A549 treated with GW870086 at 1 μM for 4 hours (cell line): ENCODE measurements around the gene VCP. TPM values are rescaled to one million over a fixed set of nuclear protein-coding genes. Genes with fewer than 3 reads are reported as not detected.

ENCODE experiments used
- total RNA-seq: library from RNA; stranded (reverse); fragments of 200-300 nt; extraction: Qiagen RNA extraction; gene quantifications from 5 replicates; pipeline ENCODE4 v1.2.3, GENCODE V29; 2022; ENCODE audit warnings: low read depth

Gene VCP
- total RNA-seq: 266 to 301 TPM (median 280 TPM) in 5 replicates

GRCh38 chr9:35072461-35073278 is at the start of gene VCP:
TSS of gene VCP (minus strand) at chr9:35072625. CDS start at chr9:35072353, 272 bp downstream.

GRCh38 chr9:35115680-35116538 is 43.5 kb upstream of the VCP start, which contains the start of gene ATOSB:
TSS of gene ATOSB (minus strand) at chr9:35115862. CDS start at chr9:35108274, 7,588 bp downstream.

DNA sequence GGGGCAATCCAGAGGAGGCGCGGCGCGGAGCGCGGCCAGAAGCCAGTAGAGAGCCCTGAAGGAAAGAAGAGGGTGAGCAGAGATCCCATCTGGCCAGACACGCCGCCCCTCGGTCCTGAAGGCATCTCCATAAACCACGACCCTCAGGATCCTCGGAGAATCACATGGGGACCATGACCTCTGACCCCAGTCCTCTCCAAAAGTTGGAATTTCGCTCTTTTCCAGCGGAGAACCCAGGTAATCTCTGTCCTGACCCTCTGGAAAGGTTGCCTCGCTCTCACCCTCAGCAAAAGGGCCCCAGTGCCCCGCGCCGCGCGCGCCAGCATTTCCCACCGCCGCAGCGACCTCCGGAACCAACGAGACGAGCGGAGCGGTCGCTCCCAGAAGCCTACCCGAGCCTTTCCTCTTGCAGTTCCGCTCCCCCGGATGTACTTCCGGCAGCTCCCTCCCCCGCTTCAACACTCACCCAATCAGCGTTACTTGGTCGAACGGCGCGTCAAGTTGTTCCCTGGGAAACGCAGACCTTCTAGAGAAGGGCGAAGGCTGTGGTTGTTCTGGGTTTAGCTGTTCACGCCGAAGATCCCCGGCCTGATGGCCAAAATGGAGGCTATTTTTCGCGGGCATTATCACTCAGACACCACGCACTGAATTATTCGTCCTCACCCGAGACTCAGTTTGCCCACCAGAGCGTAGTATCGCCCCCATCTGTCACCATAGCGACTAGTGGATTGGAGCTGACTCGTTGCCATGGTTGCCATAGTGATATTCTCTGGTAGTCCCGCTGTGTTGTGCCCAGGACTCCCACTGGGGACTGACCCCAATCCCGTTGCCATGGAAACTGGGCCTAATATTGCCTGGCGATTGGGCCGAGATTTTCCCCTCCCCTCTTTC is 30.6 kb upstream of the VCP start, which contains the start of gene STOML2:
Gene STOML2 (minus strand): TSS at position 363 of the 891 bp plus-strand sequence. CDS start 37 bp downstream, at position 326.

GRCh38 chr9:35096035-35096849 is 23.8 kb upstream of the VCP start, which contains the start of gene PIGO:
TSS of gene PIGO (minus strand) at chr9:35096591. CDS start at chr9:35095565, 1,026 bp downstream.

GRCh38 chr9:35079426-35080341 is 7.3 kb upstream of the VCP start, which contains the start of gene FANCG:
TSS of gene FANCG (minus strand) at chr9:35079942. CDS start at chr9:35079524, 418 bp downstream.

Other genes starting within 250 kb of the VCP start
- gene PHF24, start 114.3 kb downstream of the VCP start, total RNA-seq: 0.07 to 0.29 TPM (median 0.16 TPM) in 5 replicates
- gene DNAJB5, start 82.9 kb downstream of the VCP start, total RNA-seq: 7.7 to 9.8 TPM (median 9.6 TPM) in 5 replicates
- gene FANCG, start 7.3 kb upstream of the VCP start, total RNA-seq: 34.6 to 51.4 TPM (median 50.5 TPM) in 5 replicates
- gene PIGO, start 24.0 kb upstream of the VCP start, total RNA-seq: 41.0 to 59.8 TPM (median 50.6 TPM) in 5 replicates
- 226 to 272 TPM (median 253 TPM) in 5 replicates for gene STOML2, start 30.5 kb upstream of the VCP start, total RNA-seq
- 8.1 to 13.4 TPM (median 10.5 TPM) in 5 replicates for gene ATOSB, start 43.2 kb upstream of the VCP start, total RNA-seq
- gene UNC13B, start 89.4 kb upstream of the VCP start, total RNA-seq: 8.6 to 11.2 TPM (median 10.1 TPM) in 5 replicates